Stimulated activated CD8-positive, alpha-beta memory T cell treated with anti-CD3 and anti-CD28 coated beads, Interleukin-7, amount 100 ng/mL, for 24 hours (primary cell): ENCODE measurements around the gene ARHGAP27.
A peak's percentile ranks its signal among the peaks of the same experiment; 100 is the strongest.

Source experiments
- DNase-seq: peaks from one replicate; pipeline ENCODE4 v3.0.0-alpha.2; 2020; ENCODE audit warnings: low read depth

The ARHGAP27 gene

DNA sequence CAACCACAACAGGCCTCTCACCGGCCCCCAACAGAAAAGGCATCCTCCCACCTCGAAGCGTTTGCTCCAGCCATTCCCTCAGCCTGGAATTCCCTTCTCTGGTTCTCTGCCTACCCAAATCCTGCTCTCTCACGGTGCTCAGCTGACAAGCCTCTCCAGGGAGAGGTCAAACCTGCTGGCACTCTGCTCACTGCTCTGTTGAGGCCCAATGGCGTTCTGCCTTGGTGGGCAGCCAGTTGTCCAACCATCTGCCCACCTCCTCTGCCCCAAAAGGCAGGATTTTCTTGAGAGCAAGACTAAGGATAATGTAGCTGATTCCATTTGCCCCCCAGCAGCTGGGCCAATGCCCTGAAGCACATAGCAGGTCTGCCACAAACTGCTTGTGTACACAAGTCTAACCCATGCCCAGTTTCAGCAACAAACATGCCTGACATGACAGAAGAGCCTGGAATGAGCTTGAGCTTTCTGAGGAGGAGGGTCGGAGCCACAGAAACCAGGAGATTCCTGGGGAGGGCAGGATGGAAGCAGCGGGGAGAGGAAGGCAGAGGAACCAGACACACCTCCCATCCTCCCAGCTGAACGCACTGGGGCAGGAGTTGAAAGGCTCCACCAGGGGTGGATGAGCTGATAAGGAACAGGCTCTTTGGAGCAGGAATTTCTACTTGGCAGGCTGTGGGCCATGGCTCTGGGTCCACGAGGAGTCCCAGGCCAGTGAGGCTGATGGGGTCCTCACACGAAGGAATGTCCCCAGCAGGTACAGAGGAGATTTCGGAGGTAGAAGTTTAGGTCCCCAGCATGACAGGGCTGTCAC lies 23.9 kb downstream of the ARHGAP27 start:
- DNase-seq: no peak

- no peak for DNase-seq
Observed at GRCh38 chr17:45406107-45406506, 26.6 kb downstream of the ARHGAP27 start.

GRCh38 chr17:45405250-45406086 lies 27.2 kb downstream of the ARHGAP27 start:
- DNase-seq: no peak

- no peak for DNase-seq
Observed at GRCh38 chr17:45404870-45405249, 27.8 kb downstream of the ARHGAP27 start.

DNA sequence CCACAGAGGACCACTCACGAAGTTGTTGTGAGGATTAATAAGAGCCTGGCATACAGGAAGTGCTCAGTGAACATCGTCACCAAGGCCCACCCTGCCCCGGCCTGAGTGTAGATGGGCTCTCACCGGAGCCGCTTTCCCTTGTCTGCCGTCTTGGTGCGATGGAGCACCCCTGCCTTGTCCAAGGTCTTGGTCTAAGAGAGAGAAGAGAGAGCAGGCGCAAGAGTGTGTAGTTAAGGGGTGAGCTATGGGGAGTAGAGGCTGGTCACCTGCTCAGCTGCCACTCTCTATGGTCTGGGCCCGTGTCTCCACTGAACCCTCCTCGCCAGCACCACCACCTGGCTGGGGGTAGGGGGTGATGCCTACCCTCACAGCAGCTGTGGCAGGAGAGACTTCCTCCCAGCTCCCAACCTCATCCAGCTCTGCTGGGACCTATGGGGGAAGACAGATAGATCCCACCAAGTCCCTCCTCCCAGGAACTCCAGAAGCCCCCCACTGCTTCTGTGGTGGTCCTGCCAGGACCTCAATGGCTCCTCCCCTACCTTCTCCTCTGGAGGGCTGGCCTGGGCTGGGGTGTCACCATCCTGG lies 28.7 kb downstream of the ARHGAP27 start:
- no peak for DNase-seq

DNA sequence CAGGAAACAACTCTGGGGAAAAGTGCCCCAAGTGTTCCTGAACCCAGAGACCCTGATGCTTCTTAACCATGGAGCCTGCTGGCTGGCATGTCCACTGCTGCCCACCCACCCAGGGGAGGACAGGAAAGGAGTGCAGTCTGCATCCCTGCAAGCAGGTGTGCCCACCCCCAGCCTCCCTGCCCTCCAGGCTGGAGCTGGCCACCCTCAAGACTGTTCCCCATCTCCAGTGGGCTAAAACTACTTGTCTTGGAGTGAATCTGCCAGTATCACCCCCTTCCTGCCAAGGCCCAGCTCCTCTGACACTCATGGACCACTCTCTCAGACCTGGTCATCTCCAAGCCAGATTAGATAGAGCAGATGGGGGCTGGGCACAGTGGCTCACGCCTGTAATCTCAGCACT lies 29.8 kb downstream of the ARHGAP27 start:
- DNase-seq: no peak

DNA sequence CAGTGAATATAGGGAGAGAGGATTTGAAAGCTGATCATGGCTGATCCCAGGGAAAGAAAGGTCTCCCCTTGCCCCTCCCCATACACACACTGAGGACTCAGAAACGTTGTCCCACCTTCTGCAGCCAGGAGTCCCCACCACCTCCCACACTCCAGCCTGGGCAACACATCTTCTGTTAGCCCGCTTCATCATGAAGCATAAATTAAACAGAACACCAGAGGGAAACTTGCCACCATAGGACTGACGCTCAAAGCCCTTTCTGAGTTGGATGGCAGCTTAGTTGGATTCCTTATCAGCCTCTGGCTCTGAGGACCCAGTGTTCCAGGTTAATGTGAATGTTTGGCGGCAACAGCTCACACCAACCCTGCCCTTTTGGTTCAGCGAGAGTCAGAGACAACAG lies 33.9 kb downstream of the ARHGAP27 start:
- DNase-seq: no peak

GRCh38 chr17:45397796-45398195 lies 34.9 kb downstream of the ARHGAP27 start:
- DNase-seq: no peak

GRCh38 chr17:45396496-45397205 lies 36.0 kb downstream of the ARHGAP27 start:
- no peak for DNase-seq

- no peak for DNase-seq
Observed at GRCh38 chr17:45395569-45396415, 36.9 kb downstream of the ARHGAP27 start.

DNA sequence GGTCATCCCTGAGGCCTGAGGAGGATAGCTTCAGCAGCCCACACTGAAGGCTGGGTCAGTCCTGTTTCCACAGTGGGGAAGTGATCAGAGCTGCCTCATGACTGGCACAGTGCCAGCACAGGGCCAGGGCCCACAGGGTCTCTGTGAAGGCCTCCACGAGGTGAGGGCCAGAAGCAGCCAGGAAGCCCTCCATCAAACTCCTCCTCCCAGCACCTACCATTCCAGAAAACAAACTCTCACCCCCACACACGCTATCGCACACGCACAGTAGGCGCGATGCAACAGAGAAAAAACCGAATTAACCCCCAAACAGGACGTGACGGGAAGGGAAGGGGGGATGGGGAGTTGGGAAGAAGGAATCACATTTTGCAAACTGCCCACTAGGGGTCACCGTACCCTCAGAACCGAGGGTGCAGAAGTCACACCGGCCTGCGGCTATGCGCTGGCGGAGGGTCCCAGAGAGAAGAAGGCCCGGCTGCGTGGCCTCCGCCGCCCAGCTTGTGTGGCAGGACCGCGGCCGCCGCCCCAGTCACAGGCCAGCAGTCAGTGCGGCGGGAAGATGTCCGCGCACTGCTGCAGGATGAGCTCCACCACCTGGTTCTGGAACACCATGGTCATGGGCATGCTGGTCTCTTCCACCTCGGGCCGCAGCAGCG lies 37.6 kb downstream of the ARHGAP27 start:
- peak; percentile 13 for DNase-seq

GRCh38 chr17:45394564-45394912 lies 38.1 kb downstream of the ARHGAP27 start:
- no peak for DNase-seq

DNA sequence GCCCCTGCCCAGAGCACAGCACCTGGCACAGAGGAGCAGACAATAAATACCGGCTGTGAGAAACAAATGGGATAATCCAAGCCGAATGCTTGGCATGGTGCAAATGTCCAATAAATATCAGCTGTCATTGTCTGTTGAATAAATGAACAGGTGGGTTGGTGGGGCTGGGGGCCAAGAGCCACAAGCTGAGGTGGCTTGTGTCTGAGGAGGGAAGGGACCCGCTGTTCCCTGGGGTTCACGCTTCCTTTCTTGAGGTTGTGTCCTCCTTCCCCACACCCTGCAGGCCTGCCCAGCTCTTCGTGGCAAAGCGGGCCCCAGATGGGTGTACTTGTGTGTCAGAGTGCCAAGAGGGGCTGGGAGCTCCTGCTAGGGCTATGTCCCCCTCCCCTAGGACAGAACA lies 38.6 kb downstream of the ARHGAP27 start:
- no peak for DNase-seq

DNA sequence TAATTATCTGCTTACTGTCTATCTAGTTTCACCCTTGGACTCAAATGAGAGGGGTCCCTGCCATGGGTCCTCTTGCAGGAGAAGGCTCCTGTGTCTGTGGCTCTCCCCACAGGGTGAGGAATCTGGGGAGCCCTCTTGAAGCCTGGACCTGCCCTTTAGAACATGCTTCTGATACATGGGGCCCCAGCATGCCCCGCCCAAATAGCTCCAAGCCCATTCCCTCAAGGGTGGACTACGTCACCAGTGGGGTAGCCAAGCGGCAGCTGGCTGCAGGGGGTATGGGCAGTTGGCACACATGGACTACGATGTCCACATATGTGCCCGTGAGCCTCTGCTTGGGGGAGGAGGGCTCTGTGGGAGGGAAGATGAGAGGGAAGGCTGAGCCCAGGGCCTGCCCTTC lies 39.3 kb downstream of the ARHGAP27 start:
- DNase-seq: no peak

DNA sequence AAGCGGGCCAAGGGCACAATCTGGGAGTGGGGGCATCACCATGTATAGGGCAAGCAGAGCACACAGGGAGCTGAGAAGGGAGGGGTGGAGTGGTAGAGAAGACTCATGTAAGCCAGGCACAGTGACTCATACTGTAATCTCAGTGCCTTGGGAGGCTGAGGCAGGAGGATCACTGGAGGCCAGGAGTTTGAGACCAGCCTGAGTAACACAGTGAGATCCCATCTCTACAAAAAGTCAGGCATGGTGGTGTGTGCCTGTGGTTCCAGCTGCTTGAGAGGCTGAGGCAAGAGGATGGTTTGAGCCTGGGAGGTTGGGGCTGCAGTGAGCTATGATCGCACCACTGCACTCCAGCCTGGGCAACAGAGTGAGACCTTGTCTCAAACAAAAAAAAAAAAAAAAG lies 40.8 kb downstream of the ARHGAP27 start:
- no peak for DNase-seq

- DNase-seq: no peak
Observed at GRCh38 chr17:45391291-45391690, 41.4 kb downstream of the ARHGAP27 start.

GRCh38 chr17:45389354-45389753 lies 43.3 kb downstream of the ARHGAP27 start:
- no peak for DNase-seq

- no peak for DNase-seq
Observed at GRCh38 chr17:45388604-45389325, 43.9 kb downstream of the ARHGAP27 start.

GRCh38 chr17:45387739-45388138 lies 44.9 kb downstream of the ARHGAP27 start:
- no peak for DNase-seq

DNA sequence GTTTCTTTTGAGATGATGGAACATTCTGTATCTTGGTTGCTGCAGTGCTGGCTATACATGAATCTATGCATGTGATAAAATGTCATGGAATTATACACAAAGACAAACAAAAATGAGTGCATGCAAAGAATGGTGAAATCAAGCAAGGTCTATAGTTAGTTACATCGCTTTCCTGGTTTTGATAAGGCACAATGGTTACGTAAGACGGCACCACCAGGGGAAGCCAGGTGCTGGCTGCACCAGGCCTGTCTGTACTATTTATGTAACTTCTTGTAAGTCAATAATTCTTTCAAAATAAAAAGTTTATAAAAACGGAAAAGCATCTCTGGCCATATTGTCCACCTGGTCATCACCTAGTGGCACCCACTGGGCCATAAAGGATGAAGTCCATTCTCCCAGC lies 46.5 kb downstream of the ARHGAP27 start:
- no peak for DNase-seq
